Heart right ventricle (tissue), 16 donors: ENCODE data around the gene GIT1. TPM values are rescaled to one million over a fixed set of nuclear protein-coding genes. Genes with fewer than 3 reads are reported as not detected.

Experiments used
- ATAC-seq, 8 donors: fragments of 200-7000 bp; cut with Tn5 transposase; one replicate each; pipeline ENCODE4 v1.9.1; 2020; ENCODE audit warnings: mild to moderate bottlenecking in 8 of 8, moderate library complexity in 8 of 8, moderate number of reproducible peaks in 1 of 8
- DNase-seq, 2 donors: peaks; one replicate each; pipeline ENCODE4 v3.0.0-alpha.2; 2020
- H3K27ac ChIP-seq, 10 donors: fragments of 200-600 bp; sonication (generic) in 2 of 10; one replicate each; pipeline versions ENCODE4 v1.5.0 to v1.8.0; 2020 to 2022; ENCODE audit warnings: mild to moderate bottlenecking in 3 of 10
- H3K27me3 ChIP-seq, 7 donors: fragments of 200-600 bp; one replicate each; pipeline ENCODE4 v1.8.0; 2021 to 2022; ENCODE audit warnings: mild to moderate bottlenecking in 2 of 7
- H3K36me3 ChIP-seq, 9 donors: fragments of 200-600 bp; sonication (generic) in 1 of 9; one replicate each; pipeline versions ENCODE4 v1.5.0 to v1.8.0; 2020 to 2022; ENCODE audit warnings: mild to moderate bottlenecking in 2 of 9
- H3K4me1 ChIP-seq, 9 donors: fragments of 200-600 bp; sonication (generic) in 1 of 9; one replicate each; pipeline versions ENCODE4 v1.5.0 to v1.8.0; 2020 to 2022; ENCODE audit warnings: mild to moderate bottlenecking in 4 of 9
- H3K4me3 ChIP-seq, 10 donors: fragments of 200-600 bp; sonication (generic) in 2 of 10; one replicate each; pipeline versions ENCODE4 v1.5.0 to v1.8.0; 2020 to 2022; ENCODE audit warnings: mild to moderate bottlenecking in 7 of 10, moderate library complexity in 2 of 10
- H3K9me3 ChIP-seq, 11 donors: fragments of 200-600 bp in 10 of 11; sonication (generic) in 2 of 11; one replicate each; pipeline versions ENCODE4 v1.5.0 to v1.8.0; 2013 to 2022; ENCODE audit warnings: mild to moderate bottlenecking in 2 of 11, control low read depth in 1 of 11, moderate library complexity in 1 of 11
- WGBS, 2 donors: extraction: QIAGEN DNeasy Blood & Tissue Kit; methylation state at CpG; one replicate each; pipeline ENCODE4 v1.1.7; 2013; ENCODE audit warnings: inconsistent platforms in 1 of 2; 5-methylcytosine and 5-hydroxymethylcytosine counted together
- intact Hi-C, 10 donors: fragments of 100-400 bp; cut with DNase I; formaldehyde crosslinking; loops; one replicate each; pipeline versions ENCODE4 v1.11.1 to v1.14.2; 2022
- polyA plus RNA-seq, 2 donors: library from polyadenylated mRNA; stranded (reverse); fragments of 200-250 nt; gene quantifications; one replicate each; pipeline ENCODE4 v1.2.3, GENCODE V29; 2013
- total RNA-seq, 10 donors: library from RNA; stranded (reverse); fragmentation: NEBNext Ultra II Directional in 3 of 10; extraction: Animal tissue kit (Norgen Biotek cat#: 25700) in 3 of 10; gene quantifications; one replicate each; pipeline versions ENCODE4 v1.2.1 to v1.2.4, GENCODE V29; 2021 to 2023
- TF ChIP-seq, protein P1 (sequence below), 9 donors: fragments of 200-600 bp; sonication (generic) in 2 of 9; IDR thresholded peaks; one replicate each; pipeline versions ENCODE4 v1.5.0 to v1.8.0; 2021 to 2022; ENCODE audit warnings: antibody characterized with exemption in 9 of 9, mild to moderate bottlenecking in 5 of 9, moderate library complexity in 1 of 9
- donor health status: Arrhythmogenic right ventricular cardiomyopathy.
- donor health status: ischemic (EF 13 %, LVEDD 7.1; RV severe dilation, severe dysfunction).
- donor health status: healthy with polysubstance abuse.
- donor health status: DM: no; HTN: yes; CAD: no.
- donor health status: DM: no; HTN: no; CAD: no.
- donor health status: ischemic (EF 25% LVEDD 6.9; RV normal size, moderate dysfunction).
- donor health status: ischemic (EF 25% LVEDD 5.7; RV mildly dilated, moderate dysfunction).
- donor health status: healthy.
- donor health status: DM: yes; HTN: yes; CAD: no.
- donor health status: Ischemic cardiomyopathy.
- donor health status: ischemic (EF 35%, LVEDD 5.7; RV mildly dilated, moderate dysfunction).
- donor health status: nonischemic (EF 11% LVEDD 7.7; RV severe dilation, severe dysfunction).
- donor health status: DM: yes; HTN: yes; CAD: no.
- donor health status: PGD.
- donor health status: ischemic (EF 29% LVEDD 5.4; RV normal size, mild dysfunction).
- donor health status: nonischemic (EF 23%, LVEDD 6.1; RV moderate dilation, normal function).

GIT1 gene
- total and polyA plus RNA-seq, 12 donors: 20.6 to 35.4 (median 28.9) TPM

DNA sequence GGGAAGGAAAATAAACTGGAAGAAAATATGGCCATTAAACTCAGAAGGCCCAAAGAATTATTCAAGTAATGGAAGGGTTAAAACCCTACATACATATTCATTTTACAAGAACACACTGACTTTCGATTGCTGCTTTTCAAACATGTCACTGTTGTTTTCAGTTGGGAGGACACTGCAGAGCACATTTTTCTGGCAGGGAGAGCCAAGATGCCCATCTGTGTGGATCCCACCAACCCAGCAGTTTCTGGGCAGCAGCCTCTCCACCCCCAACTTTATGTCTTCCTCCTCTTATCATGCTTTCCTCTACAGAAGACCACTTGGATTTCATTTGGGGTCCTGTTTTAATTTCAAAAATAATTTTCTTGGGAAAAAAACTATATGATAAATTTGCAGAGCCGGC lies 40.4 kb upstream of the GIT1 start:
- Histone ChIP-seq H3K9me3 (no peaks in the 10 kb centered on the region), H3K27me3 (no peaks in the 10 kb centered on the region), H3K4me3 (no peak overlapping the region), H3K27ac (peak overlapping the region in 1 of 10 donors; percentile 5), H3K36me3 (peaks cover 0 to 74% (median 27%) of the 10 kb centered on the region in 9 donors), H3K4me1 (peaks cover 3 to 37% (median 11%) of the 10 kb centered on the region in 9 donors)
- intact Hi-C loops: loop anchor here in 5 of 10 donors (5.0 to 10.0 kb wide), 3 partner anchors 55 to 305 kb away; partner anchors contain the start of gene SSH2 (in 4 of the 5)
- TF ChIP-seq, protein P1, sequence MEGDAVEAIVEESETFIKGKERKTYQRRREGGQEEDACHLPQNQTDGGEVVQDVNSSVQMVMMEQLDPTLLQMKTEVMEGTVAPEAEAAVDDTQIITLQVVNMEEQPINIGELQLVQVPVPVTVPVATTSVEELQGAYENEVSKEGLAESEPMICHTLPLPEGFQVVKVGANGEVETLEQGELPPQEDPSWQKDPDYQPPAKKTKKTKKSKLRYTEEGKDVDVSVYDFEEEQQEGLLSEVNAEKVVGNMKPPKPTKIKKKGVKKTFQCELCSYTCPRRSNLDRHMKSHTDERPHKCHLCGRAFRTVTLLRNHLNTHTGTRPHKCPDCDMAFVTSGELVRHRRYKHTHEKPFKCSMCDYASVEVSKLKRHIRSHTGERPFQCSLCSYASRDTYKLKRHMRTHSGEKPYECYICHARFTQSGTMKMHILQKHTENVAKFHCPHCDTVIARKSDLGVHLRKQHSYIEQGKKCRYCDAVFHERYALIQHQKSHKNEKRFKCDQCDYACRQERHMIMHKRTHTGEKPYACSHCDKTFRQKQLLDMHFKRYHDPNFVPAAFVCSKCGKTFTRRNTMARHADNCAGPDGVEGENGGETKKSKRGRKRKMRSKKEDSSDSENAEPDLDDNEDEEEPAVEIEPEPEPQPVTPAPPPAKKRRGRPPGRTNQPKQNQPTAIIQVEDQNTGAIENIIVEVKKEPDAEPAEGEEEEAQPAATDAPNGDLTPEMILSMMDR (IDR thresholded peaks at IDR 0.05): no peak
- no peak for ATAC-seq
- DNase-seq: no peak
- WGBS, 2 donors: 58 to 59% methylated on average over 2 of the region's 2 CpGs

DNA sequence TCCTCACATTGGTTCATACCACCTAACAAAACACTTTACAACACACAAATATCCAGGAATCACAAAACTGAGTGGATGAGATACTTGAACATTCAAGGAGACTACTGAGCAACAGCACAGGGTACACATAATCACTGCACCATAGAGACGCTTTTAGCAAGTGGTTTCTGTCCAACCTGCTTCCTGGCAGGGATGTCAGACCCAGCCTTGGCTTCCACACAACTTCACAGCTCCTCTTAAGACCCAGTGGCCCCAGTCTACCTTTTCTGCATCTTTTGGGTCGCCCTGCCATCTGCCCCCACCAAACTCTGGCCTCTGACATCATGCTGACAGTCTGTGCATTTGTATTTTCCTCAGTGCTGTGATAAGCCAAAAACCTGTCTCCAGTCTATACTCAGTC lies 39.2 kb upstream of the GIT1 start:
- peaks cover 0 to 62% (median 23%) of the 10 kb centered on the region in 9 donors for H3K36me3 ChIP-seq
- intact Hi-C loops: loop anchor here in 3 of 10 donors (5.0 to 10.0 kb wide), 3 partner anchors 54 to 306 kb away; partner anchors contain the start of gene SSH2 (in 2 of the 3)

DNA sequence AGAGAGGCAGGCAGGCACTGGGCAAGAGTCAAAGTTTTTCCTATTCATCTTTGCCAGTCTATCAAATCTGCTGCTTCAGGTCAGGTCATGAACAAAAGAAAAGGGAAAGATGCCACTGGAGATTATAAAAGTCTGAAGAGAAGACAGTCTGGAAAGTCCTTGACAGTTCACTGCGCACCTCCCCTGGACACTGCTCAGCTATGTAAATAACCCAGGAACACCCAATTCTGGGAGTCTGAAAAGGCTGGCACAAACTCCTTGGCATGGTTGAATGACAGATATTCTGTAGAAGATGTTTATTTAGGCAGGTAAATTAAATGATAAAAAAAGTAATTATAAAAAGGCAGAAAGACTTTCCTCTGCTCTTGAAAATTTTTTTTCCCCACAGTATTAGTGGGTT lies 38.5 kb upstream of the GIT1 start:
- DNase-seq (no peak), ATAC-seq (no peak)
- H3K36me3 ChIP-seq: peaks cover 0 to 55% (median 20%) of the 10 kb centered on the region in 9 donors
- no peak overlapping the region for H3K4me3 ChIP-seq
- H3K27me3 ChIP-seq: no peaks in the 10 kb centered on the region
- H3K27ac ChIP-seq: peak overlapping the region in 6 of 10 donors; percentile 6 to 46 (median 22)
- intact Hi-C loops: loop anchor here in 3 of 10 donors (5.0 to 10.0 kb wide), 3 partner anchors 53 to 307 kb away; partner anchors contain the start of gene SSH2 (in 2 of the 3)
- TF ChIP-seq, protein P1 (IDR thresholded peaks at IDR 0.05): no peak
- H3K4me1 ChIP-seq: peaks cover 0 to 48% (median 13%) of the 10 kb centered on the region in 9 donors
- WGBS, 2 donors: 88 to 100% methylated on average over 1 of the region's 1 CpG
- H3K9me3 ChIP-seq: no peaks in the 10 kb centered on the region

More for the DNA sequence above, 39.2 kb upstream of the GIT1 start:
- WGBS, 2 donors: 64 to 72% methylated on average over 2 of the region's 2 CpGs
- Histone ChIP-seq H3K4me3 (no peak overlapping the region), H3K27me3 (no peaks in the 10 kb centered on the region), H3K4me1 (peaks cover 3 to 41% (median 11%) of the 10 kb centered on the region in 9 donors), H3K27ac (peak overlapping the region in 6 of 10 donors; percentile 6 to 46 (median 22)), H3K9me3 (no peaks in the 10 kb centered on the region)
- TF ChIP-seq, protein P1 (IDR thresholded peaks at IDR 0.05): no peak
- DNase-seq: no peak
- ATAC-seq: peak in 3 of 8 donors; percentile 45 to 61 (median 46)

DNA sequence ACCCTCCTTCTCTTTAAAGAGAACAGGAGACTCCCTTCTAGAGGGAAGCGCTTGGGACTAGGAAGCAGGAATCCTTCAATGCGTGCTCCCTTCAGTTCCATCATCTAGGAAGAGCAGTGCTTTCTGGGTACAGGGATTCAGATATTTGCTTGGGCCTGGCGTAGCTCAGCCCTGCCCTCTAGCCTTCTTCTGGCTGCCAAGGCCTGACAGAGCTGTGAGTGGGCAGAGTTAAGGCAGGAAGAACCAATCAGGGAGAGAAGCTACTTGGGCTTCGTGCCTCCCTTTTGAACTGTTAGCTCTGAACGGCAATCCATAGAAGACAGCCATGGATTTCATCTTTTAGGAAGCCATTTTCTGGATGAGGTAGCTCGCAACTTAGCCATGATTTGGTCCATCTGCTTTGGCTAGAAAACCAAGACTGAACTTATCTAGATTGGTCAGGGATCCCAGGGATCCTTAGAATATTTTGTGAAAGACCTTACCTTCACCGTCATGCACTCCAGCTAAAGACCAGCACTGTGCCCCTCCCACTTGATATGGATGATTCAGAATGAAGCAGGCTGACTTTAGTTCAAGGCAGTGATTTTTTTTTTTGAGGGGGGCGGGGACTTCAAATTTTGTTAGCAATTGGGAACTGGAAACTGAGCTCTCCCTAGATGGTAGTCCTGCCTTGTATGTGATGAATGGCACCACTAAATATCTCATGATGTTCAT lies 35.7 kb upstream of the GIT1 start:
- ATAC-seq: peak; percentile 18 to 65 (median 48)
- Histone ChIP-seq H3K9me3 (no peaks in the 10 kb centered on the region), H3K36me3 (peaks cover 0 to 27% (median 0%) of the 10 kb centered on the region in 9 donors), H3K4me1 (peaks cover 5 to 74% (median 29%) of the 10 kb centered on the region in 9 donors), H3K27me3 (peaks cover 0 to 7% (median 0%) of the 10 kb centered on the region in 7 donors), H3K27ac (peak overlapping the region in 9 of 10 donors; percentile 9 to 75 (median 34)), H3K4me3 (no peak overlapping the region)
- TF ChIP-seq, protein P1 (IDR thresholded peaks at IDR 0.05): peak in 3 of 9 donors; percentile 30 to 34 (median 33)
- DNase-seq: no peak
- intact Hi-C loops: loop anchor here in 3 of 10 donors (5.0 to 10.0 kb wide), 3 partner anchors 50 to 310 kb away; partner anchors contain the start of gene SSH2 (in 2 of the 3)
- WGBS, 2 donors: 59 to 69% methylated on average over 8 of the region's 8 CpGs
